Panc1 (cell line): Measurements from ENCODE around the gene UGT1A6. TPM values are rescaled to one million over a fixed set of nuclear protein-coding genes. Genes with fewer than 3 reads are reported as not detected.

Experiments
- ATAC-seq: fragments of 200-7000 bp; cut with Tn5 transposase; 2 replicates; pipeline ENCODE4 v1.9.1; 2020; ENCODE audit warnings: mild to moderate bottlenecking, moderate library complexity
- BruUV-seq: library from RNA; stranded (reverse); fragments of 400-500 nt; replicated peaks from 2 replicates; lab custom pipeline; 2021; lab: Mats Ljungman, UMichigan
- CTCF ChIA-PET: fragments of 300-600 bp; sonication (Branson Sonifier 250); formaldehyde crosslinking; loops from one replicate; lab custom pipeline; 2022; ENCODE audit warnings: antibody characterized with exemption; lab: Charles Lee
- POLR2A ChIA-PET: fragments of 300-600 bp; sonication (Branson Sonifier 250); formaldehyde crosslinking; loops from one replicate; lab custom pipeline; 2022; ENCODE audit warnings: antibody characterized with exemption; lab: Charles Lee
- DNase-seq: peaks from one replicate; pipeline ENCODE4 v3.0.0-alpha.2; 2010; ENCODE audit warnings: low read depth, low spot score
- H3K27ac ChIP-seq: 2 replicates; pipeline ENCODE4 v1.5.1; 2011; ENCODE audit warnings: mild to moderate bottlenecking, low read length, inconsistent platforms
- H3K27me3 ChIP-seq: fragments of 200-500 bp; sonication (Bioruptor generic); 2 replicates; pipeline ENCODE4 v1.6.0; 2014; ENCODE audit warnings: low read length, inconsistent platforms; ENCODE audit not compliant: control insufficient read depth, insufficient read depth
- H3K36me3 ChIP-seq: fragments of 200-500 bp; sonication (Bioruptor generic); 2 replicates; pipeline ENCODE4 v1.5.1; 2014; ENCODE audit warnings: inconsistent platforms, mild to moderate bottlenecking, low read length, moderate library complexity; ENCODE audit not compliant: control insufficient read depth, insufficient read depth
- H3K4me1 ChIP-seq: 2 replicates; pipeline ENCODE4 v1.5.1; 2011; ENCODE audit warnings: inconsistent platforms, mild to moderate bottlenecking, low read length, moderate library complexity; ENCODE audit not compliant: control insufficient read depth, insufficient read depth
- H3K4me3 ChIP-seq, 2 experiments: 2 replicates each; pipeline ENCODE4 v1.5.1; 2011 to 2012; ENCODE audit warnings: low read depth in 2 of 2, low read length in 2 of 2, mild to moderate bottlenecking in 2 of 2, inconsistent platforms in 1 of 2, moderate library complexity in 1 of 2
- H3K9me3 ChIP-seq: fragments of 200-500 bp; sonication (Bioruptor generic); 2 replicates; pipeline ENCODE4 v1.5.1; 2014; ENCODE audit warnings: low read depth, mild to moderate bottlenecking, inconsistent platforms, low read length, moderate library complexity; ENCODE audit not compliant: control insufficient read depth, insufficient read depth
- POLR2AphosphoS5 ChIP-seq: IDR thresholded peaks from 2 replicates; pipeline ENCODE4 v1.6.1; 2012; ENCODE audit warnings: mild to moderate bottlenecking, low read depth, low read length, moderate library complexity
- SIN3A ChIP-seq: IDR thresholded peaks from 2 replicates; pipeline ENCODE4 v1.6.1; 2012; ENCODE audit warnings: low read depth, mild to moderate bottlenecking, low read length, moderate library complexity, borderline replicate concordance; ENCODE audit not compliant: insufficient read depth
- TCF7L2 ChIP-seq: IDR thresholded peaks from 2 replicates; pipeline ENCODE4 v1.6.1; 2011; ENCODE audit warnings: mild to moderate bottlenecking, low read depth, low read length, inconsistent platforms
- in situ Hi-C: cut with HindIII; loops from 2 replicates; pipeline ENCODE4 v1.10.0; 2016; ENCODE audit warnings: low sequenced_read_pairs, low pct_unique_long_range_greater_than_20kb
- intact Hi-C: fragments of 100-400 bp; cut with micrococcal nuclease; formaldehyde crosslinking; loops from one replicate; pipeline ENCODE4 v1.10.0; 2022; ENCODE audit not compliant: unreplicated experiment
- total RNA-seq: library from RNA; stranded (reverse); gene quantifications from one replicate; pipeline ENCODE4 v1.2.1, GENCODE V29; 2021; ENCODE audit not compliant: unreplicated experiment
- TF ChIP-seq, protein P1 (sequence below): fragments of 450-650 bp; IDR thresholded peaks from 2 replicates; pipeline ENCODE4 v1.5.1; 2017; ENCODE audit warnings: mild to moderate bottlenecking
- TF ChIP-seq, protein P2 (sequence below), 2 experiments: IDR thresholded peaks; 2 replicates each; pipeline ENCODE4 v1.6.1; 2011 to 2012; ENCODE audit warnings: low read depth in 2 of 2, control low read depth in 1 of 2, low read length in 1 of 2, mild to moderate bottlenecking in 1 of 2, moderate library complexity in 1 of 2; ENCODE audit not compliant: insufficient read depth in 1 of 2

The UGT1A6 gene
- total RNA-seq, 1 experiment from 2014 or later: not detected

DNA sequence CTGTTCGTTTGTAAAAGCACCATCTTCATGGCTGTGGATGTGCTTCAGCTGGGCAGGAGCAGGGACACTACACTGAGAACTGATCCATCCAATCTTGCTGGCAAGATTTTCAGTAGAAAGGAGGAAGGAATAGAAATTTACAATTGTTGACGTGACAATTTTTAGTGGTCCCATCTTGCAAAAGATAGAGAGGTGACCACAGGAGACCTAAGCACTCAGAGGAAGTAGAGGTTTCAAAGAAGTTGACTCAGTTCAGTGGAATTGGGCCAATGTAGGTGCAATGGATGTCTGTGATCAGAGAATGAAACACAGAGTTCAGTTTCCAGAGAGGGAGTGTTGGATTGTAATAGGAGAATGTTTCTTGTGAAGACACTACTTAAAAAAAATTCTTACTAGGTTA lies 21.4 kb downstream of the UGT1A6 start:
- Histone ChIP-seq H3K27ac (no peak overlapping the region), H3K27me3 (no peaks in the 10 kb centered on the region), H3K36me3 (no peaks in the 10 kb centered on the region), H3K4me1 (no peaks in the 10 kb centered on the region; the same call in 1 of the 2 replicates), H3K9me3 (no peaks in the 10 kb centered on the region), H3K4me3 (no peak overlapping the region)
- ChIA-PET POLR2A (no interaction called here), CTCF (no interaction called here)
- intact Hi-C loops (no loop called here), in situ Hi-C loops (no loop called here)
- DNase-seq: no peak
- TF ChIP-seq, protein P1, sequence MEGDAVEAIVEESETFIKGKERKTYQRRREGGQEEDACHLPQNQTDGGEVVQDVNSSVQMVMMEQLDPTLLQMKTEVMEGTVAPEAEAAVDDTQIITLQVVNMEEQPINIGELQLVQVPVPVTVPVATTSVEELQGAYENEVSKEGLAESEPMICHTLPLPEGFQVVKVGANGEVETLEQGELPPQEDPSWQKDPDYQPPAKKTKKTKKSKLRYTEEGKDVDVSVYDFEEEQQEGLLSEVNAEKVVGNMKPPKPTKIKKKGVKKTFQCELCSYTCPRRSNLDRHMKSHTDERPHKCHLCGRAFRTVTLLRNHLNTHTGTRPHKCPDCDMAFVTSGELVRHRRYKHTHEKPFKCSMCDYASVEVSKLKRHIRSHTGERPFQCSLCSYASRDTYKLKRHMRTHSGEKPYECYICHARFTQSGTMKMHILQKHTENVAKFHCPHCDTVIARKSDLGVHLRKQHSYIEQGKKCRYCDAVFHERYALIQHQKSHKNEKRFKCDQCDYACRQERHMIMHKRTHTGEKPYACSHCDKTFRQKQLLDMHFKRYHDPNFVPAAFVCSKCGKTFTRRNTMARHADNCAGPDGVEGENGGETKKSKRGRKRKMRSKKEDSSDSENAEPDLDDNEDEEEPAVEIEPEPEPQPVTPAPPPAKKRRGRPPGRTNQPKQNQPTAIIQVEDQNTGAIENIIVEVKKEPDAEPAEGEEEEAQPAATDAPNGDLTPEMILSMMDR: no peak
- TF ChIP-seq TCF7L2 (no peak), SIN3A (no peak), POLR2AphosphoS5 (no peak)
- TF ChIP-seq, protein P2, sequence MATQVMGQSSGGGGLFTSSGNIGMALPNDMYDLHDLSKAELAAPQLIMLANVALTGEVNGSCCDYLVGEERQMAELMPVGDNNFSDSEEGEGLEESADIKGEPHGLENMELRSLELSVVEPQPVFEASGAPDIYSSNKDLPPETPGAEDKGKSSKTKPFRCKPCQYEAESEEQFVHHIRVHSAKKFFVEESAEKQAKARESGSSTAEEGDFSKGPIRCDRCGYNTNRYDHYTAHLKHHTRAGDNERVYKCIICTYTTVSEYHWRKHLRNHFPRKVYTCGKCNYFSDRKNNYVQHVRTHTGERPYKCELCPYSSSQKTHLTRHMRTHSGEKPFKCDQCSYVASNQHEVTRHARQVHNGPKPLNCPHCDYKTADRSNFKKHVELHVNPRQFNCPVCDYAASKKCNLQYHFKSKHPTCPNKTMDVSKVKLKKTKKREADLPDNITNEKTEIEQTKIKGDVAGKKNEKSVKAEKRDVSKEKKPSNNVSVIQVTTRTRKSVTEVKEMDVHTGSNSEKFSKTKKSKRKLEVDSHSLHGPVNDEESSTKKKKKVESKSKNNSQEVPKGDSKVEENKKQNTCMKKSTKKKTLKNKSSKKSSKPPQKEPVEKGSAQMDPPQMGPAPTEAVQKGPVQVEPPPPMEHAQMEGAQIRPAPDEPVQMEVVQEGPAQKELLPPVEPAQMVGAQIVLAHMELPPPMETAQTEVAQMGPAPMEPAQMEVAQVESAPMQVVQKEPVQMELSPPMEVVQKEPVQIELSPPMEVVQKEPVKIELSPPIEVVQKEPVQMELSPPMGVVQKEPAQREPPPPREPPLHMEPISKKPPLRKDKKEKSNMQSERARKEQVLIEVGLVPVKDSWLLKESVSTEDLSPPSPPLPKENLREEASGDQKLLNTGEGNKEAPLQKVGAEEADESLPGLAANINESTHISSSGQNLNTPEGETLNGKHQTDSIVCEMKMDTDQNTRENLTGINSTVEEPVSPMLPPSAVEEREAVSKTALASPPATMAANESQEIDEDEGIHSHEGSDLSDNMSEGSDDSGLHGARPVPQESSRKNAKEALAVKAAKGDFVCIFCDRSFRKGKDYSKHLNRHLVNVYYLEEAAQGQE (IDR thresholded peaks at IDR 0.05; ENCODE audit: insufficient read depth in 1 of 2, low read depth in 2 of 2, low read length in 1 of 2): no peak
- BruUV-seq: no TSS peak
- no peak for ATAC-seq

DNA sequence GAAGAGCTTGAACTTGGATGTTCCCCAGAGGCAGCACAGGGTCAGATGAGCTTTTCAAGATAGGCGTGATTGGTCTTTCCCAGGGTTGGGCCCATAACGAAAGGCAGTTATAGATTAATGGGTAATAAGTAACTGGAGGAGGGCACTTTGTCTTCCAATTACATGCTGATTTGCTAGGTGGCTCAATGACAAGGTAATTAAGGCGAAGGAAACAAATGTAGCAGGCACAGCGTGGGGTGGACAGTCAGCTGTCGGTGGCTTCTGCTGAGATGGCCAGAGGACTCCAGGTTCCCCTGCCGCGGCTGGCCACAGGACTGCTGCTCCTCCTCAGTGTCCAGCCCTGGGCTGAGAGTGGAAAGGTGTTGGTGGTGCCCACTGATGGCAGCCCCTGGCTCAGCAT lies 25.9 kb downstream of the UGT1A6 start, which contains the start of gene UGT1A4:
TSS of gene UGT1A4 (plus strand) at position 185 of the 400 bp plus-strand sequence. CDS start at position 270, 85 bp downstream.
- Histone ChIP-seq H3K4me3 (no peak within 1 kb of the TSS), H3K27me3 (no peaks in the 10 kb centered on the region), H3K4me1 (no peaks in the 10 kb centered on the region), H3K9me3 (no peaks in the 10 kb centered on the region), H3K36me3 (no peaks in the 10 kb centered on the region), H3K27ac (no peak within 1 kb of the TSS)
- BruUV-seq: no TSS peak
- ATAC-seq (no peak), DNase-seq (no peak)
- ChIA-PET CTCF (no interaction called here), POLR2A (interaction anchor here (0.5 kb wide), 1 partner anchor 241 kb away, joined by 9 read pairs; no protein-coding TSS in a partner anchor)
- in situ Hi-C loops: no loop called here
- TF ChIP-seq TCF7L2: no peak
- TF ChIP-seq, protein P1: no peak
- TF ChIP-seq, protein P2 (IDR thresholded peaks at IDR 0.05; ENCODE audit: insufficient read depth in 1 of 2, low read depth in 2 of 2, low read length in 1 of 2): no peak
- no peak for TF ChIP-seq SIN3A
- no peak for TF ChIP-seq POLR2AphosphoS5
- intact Hi-C loops: no loop called here
